Panc1 (cell line): Measurements from ENCODE around the gene SNRK. TPM values are rescaled to one million over a fixed set of nuclear protein-coding genes. Genes with fewer than 3 reads are reported as not detected.

ENCODE experiments used
- ATAC-seq: fragments of 200-7000 bp; cut with Tn5 transposase; 2 replicates; pipeline ENCODE4 v1.9.1; 2020; ENCODE audit warnings: mild to moderate bottlenecking, moderate library complexity
- Bru-seq: library from RNA; stranded (reverse); fragments of 400-500 nt; gene quantifications from one replicate; lab custom pipeline; 2021; lab: Mats Ljungman, UMichigan
- BruChase-seq, 2 experiments: library from RNA; stranded (reverse); fragments of 400-500 nt; gene quantifications; one replicate each; lab custom pipeline; 2021; lab: Mats Ljungman, UMichigan
- BruUV-seq: library from RNA; stranded (reverse); fragments of 400-500 nt; replicated peaks from 2 replicates; lab custom pipeline; 2021; lab: Mats Ljungman, UMichigan
- CTCF ChIA-PET: fragments of 300-600 bp; sonication (Branson Sonifier 250); formaldehyde crosslinking; loops from one replicate; lab custom pipeline; 2022; ENCODE audit warnings: antibody characterized with exemption; lab: Charles Lee
- POLR2A ChIA-PET: fragments of 300-600 bp; sonication (Branson Sonifier 250); formaldehyde crosslinking; loops from one replicate; lab custom pipeline; 2022; ENCODE audit warnings: antibody characterized with exemption; lab: Charles Lee
- DNase-seq: peaks from one replicate; pipeline ENCODE4 v3.0.0-alpha.2; 2010; ENCODE audit warnings: low read depth, low spot score
- H3K27ac ChIP-seq: 2 replicates; pipeline ENCODE4 v1.5.1; 2011; ENCODE audit warnings: mild to moderate bottlenecking, low read length, inconsistent platforms
- H3K27me3 ChIP-seq: fragments of 200-500 bp; sonication (Bioruptor generic); 2 replicates; pipeline ENCODE4 v1.6.0; 2014; ENCODE audit warnings: low read length, inconsistent platforms; ENCODE audit not compliant: control insufficient read depth, insufficient read depth
- H3K36me3 ChIP-seq: fragments of 200-500 bp; sonication (Bioruptor generic); 2 replicates; pipeline ENCODE4 v1.5.1; 2014; ENCODE audit warnings: inconsistent platforms, mild to moderate bottlenecking, low read length, moderate library complexity; ENCODE audit not compliant: control insufficient read depth, insufficient read depth
- H3K4me1 ChIP-seq: 2 replicates; pipeline ENCODE4 v1.5.1; 2011; ENCODE audit warnings: inconsistent platforms, mild to moderate bottlenecking, low read length, moderate library complexity; ENCODE audit not compliant: control insufficient read depth, insufficient read depth
- H3K4me3 ChIP-seq, 2 experiments: 2 replicates each; pipeline ENCODE4 v1.5.1; 2011 to 2012; ENCODE audit warnings: low read depth in 2 of 2, low read length in 2 of 2, mild to moderate bottlenecking in 2 of 2, inconsistent platforms in 1 of 2, moderate library complexity in 1 of 2
- H3K9me3 ChIP-seq: fragments of 200-500 bp; sonication (Bioruptor generic); 2 replicates; pipeline ENCODE4 v1.5.1; 2014; ENCODE audit warnings: low read depth, mild to moderate bottlenecking, inconsistent platforms, low read length, moderate library complexity; ENCODE audit not compliant: control insufficient read depth, insufficient read depth
- POLR2AphosphoS5 ChIP-seq: IDR thresholded peaks from 2 replicates; pipeline ENCODE4 v1.6.1; 2012; ENCODE audit warnings: mild to moderate bottlenecking, low read depth, low read length, moderate library complexity
- SIN3A ChIP-seq: IDR thresholded peaks from 2 replicates; pipeline ENCODE4 v1.6.1; 2012; ENCODE audit warnings: low read depth, mild to moderate bottlenecking, low read length, moderate library complexity, borderline replicate concordance; ENCODE audit not compliant: insufficient read depth
- TCF7L2 ChIP-seq: IDR thresholded peaks from 2 replicates; pipeline ENCODE4 v1.6.1; 2011; ENCODE audit warnings: mild to moderate bottlenecking, low read depth, low read length, inconsistent platforms
- in situ Hi-C: cut with HindIII; loops from 2 replicates; pipeline ENCODE4 v1.10.0; 2016; ENCODE audit warnings: low sequenced_read_pairs, low pct_unique_long_range_greater_than_20kb
- intact Hi-C: fragments of 100-400 bp; cut with micrococcal nuclease; formaldehyde crosslinking; loops from one replicate; pipeline ENCODE4 v1.10.0; 2022; ENCODE audit not compliant: unreplicated experiment
- long read RNA-seq: library from polyadenylated mRNA; unstranded; transcript quantifications from one replicate; pipeline ENCODE4 v2.0.0, GENCODE V29; 2021; ENCODE audit not compliant: unreplicated experiment
- polyA plus RNA-seq: library from polyadenylated mRNA; unstranded; fragments of >200 nt; gene quantifications from one replicate; pipeline ENCODE4 v1.2.1, GENCODE V29; 2012; ENCODE audit warnings: missing spikeins; ENCODE audit not compliant: insufficient read length
- total RNA-seq: library from RNA; stranded (reverse); gene quantifications from one replicate; pipeline ENCODE4 v1.2.1, GENCODE V29; 2021; ENCODE audit not compliant: unreplicated experiment
- TF ChIP-seq, protein P1 (sequence below), 2 experiments: IDR thresholded peaks; 2 replicates each; pipeline ENCODE4 v1.6.1; 2011 to 2012; ENCODE audit warnings: low read depth in 2 of 2, control low read depth in 1 of 2, low read length in 1 of 2, mild to moderate bottlenecking in 1 of 2, moderate library complexity in 1 of 2; ENCODE audit not compliant: insufficient read depth in 1 of 2
- TF ChIP-seq, protein P2 (sequence below): fragments of 450-650 bp; IDR thresholded peaks from 2 replicates; pipeline ENCODE4 v1.5.1; 2017; ENCODE audit warnings: mild to moderate bottlenecking

The SNRK gene, protein sequence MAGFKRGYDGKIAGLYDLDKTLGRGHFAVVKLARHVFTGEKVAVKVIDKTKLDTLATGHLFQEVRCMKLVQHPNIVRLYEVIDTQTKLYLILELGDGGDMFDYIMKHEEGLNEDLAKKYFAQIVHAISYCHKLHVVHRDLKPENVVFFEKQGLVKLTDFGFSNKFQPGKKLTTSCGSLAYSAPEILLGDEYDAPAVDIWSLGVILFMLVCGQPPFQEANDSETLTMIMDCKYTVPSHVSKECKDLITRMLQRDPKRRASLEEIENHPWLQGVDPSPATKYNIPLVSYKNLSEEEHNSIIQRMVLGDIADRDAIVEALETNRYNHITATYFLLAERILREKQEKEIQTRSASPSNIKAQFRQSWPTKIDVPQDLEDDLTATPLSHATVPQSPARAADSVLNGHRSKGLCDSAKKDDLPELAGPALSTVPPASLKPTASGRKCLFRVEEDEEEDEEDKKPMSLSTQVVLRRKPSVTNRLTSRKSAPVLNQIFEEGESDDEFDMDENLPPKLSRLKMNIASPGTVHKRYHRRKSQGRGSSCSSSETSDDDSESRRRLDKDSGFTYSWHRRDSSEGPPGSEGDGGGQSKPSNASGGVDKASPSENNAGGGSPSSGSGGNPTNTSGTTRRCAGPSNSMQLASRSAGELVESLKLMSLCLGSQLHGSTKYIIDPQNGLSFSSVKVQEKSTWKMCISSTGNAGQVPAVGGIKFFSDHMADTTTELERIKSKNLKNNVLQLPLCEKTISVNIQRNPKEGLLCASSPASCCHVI
- total RNA-seq = 11.0 TPM
- 6.5 TPM for polyA plus RNA-seq
- percentile 80 among the genes with signal in this experiment for Bru-seq, nascent RNA
- BruChase-seq, experiment 1, labeled RNA remaining after a 2-hour chase = percentile 71 among the genes with signal in this experiment
- BruChase-seq, experiment 2, labeled RNA remaining after a 6-hour chase = percentile 53 among the genes with signal in this experiment
- long read RNA-seq, full-length matches to known transcripts = 8 of 11 reads
- long read RNA-seq, partial matches to known transcripts = 2 of 11 reads
- long read RNA-seq, other reads (novel, unspliced or antisense) = 1 of 11 reads

DNA sequence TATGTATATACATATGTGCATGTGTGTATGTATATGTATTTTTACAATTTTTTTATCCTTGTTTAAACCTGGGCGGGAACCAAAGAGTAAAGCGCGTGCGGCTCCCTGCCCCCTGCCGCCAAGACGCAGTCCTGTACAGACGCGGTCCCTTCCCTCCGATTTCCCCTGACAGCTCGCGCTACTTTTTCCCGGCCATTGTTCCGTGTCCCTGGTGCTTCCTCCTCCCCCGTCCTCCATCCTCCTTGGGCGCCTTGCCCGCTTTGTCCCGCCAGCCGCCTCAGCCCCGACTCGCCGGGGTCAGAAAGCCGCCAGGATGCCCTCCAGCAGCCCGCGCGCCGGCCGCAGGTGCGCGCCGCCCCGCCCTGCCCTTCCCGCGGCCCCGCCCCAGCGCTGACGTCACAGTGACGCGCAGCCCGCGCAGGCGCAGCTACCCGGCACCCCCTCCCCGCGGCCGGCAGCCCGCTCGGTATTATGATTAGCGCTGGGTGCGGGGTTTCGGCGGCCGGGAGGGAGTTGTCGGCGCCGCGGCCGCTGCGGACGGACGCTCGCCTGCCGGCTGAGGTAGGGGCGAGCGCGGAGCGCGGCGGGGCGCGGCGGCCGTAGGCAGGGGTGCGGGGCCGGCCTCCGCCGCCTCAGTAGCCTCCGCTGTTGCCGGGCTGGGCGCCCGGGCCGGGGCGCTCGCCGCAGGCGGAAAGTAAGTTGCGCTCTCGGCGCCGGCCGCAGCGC, at the start of gene SNRK:
SNRK (plus strand) TSS at position 426 of the 726 bp plus-strand sequence. CDS start 16,664 bp downstream, outside the sequence.
- in situ Hi-C loops = no loop called here
- ChIA-PET CTCF (interaction anchor here (0.5 kb wide), 1 partner anchor 49 kb away, joined by 3 read pairs; no protein-coding TSS in a partner anchor), POLR2A (interaction anchor here (0.6 kb wide), 1 partner anchor 226 kb away, joined by 4 read pairs; no protein-coding TSS in a partner anchor)
- ATAC-seq = peak; percentile 97
- TF ChIP-seq POLR2AphosphoS5 (no peak; the same call in none of the 2 replicates), TCF7L2 (no peak), SIN3A (no peak)
- TF ChIP-seq, protein P1, sequence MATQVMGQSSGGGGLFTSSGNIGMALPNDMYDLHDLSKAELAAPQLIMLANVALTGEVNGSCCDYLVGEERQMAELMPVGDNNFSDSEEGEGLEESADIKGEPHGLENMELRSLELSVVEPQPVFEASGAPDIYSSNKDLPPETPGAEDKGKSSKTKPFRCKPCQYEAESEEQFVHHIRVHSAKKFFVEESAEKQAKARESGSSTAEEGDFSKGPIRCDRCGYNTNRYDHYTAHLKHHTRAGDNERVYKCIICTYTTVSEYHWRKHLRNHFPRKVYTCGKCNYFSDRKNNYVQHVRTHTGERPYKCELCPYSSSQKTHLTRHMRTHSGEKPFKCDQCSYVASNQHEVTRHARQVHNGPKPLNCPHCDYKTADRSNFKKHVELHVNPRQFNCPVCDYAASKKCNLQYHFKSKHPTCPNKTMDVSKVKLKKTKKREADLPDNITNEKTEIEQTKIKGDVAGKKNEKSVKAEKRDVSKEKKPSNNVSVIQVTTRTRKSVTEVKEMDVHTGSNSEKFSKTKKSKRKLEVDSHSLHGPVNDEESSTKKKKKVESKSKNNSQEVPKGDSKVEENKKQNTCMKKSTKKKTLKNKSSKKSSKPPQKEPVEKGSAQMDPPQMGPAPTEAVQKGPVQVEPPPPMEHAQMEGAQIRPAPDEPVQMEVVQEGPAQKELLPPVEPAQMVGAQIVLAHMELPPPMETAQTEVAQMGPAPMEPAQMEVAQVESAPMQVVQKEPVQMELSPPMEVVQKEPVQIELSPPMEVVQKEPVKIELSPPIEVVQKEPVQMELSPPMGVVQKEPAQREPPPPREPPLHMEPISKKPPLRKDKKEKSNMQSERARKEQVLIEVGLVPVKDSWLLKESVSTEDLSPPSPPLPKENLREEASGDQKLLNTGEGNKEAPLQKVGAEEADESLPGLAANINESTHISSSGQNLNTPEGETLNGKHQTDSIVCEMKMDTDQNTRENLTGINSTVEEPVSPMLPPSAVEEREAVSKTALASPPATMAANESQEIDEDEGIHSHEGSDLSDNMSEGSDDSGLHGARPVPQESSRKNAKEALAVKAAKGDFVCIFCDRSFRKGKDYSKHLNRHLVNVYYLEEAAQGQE (IDR thresholded peaks at IDR 0.05; ENCODE audit: insufficient read depth in 1 of 2, low read depth in 2 of 2, low read length in 1 of 2) = no peak
- TF ChIP-seq, protein P2, sequence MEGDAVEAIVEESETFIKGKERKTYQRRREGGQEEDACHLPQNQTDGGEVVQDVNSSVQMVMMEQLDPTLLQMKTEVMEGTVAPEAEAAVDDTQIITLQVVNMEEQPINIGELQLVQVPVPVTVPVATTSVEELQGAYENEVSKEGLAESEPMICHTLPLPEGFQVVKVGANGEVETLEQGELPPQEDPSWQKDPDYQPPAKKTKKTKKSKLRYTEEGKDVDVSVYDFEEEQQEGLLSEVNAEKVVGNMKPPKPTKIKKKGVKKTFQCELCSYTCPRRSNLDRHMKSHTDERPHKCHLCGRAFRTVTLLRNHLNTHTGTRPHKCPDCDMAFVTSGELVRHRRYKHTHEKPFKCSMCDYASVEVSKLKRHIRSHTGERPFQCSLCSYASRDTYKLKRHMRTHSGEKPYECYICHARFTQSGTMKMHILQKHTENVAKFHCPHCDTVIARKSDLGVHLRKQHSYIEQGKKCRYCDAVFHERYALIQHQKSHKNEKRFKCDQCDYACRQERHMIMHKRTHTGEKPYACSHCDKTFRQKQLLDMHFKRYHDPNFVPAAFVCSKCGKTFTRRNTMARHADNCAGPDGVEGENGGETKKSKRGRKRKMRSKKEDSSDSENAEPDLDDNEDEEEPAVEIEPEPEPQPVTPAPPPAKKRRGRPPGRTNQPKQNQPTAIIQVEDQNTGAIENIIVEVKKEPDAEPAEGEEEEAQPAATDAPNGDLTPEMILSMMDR = no peak; the same call in 1 of the 2 replicates
- DNase-seq = peak; percentile 4
- Histone ChIP-seq H3K9me3 (no peaks in the 10 kb centered on the region), H3K27ac (peak within 1 kb of the TSS; percentile 79), H3K4me3 (peak within 1 kb of the TSS; percentile 66 to 87), H3K36me3 (no peaks in the 10 kb centered on the region), H3K4me1 (peaks cover 13% of the 10 kb centered on the region), H3K27me3 (peaks cover 3% of the 10 kb centered on the region; the same call in 1 of the 2 replicates)
- intact Hi-C loops = no loop called here
- no TSS peak for BruUV-seq

DNA sequence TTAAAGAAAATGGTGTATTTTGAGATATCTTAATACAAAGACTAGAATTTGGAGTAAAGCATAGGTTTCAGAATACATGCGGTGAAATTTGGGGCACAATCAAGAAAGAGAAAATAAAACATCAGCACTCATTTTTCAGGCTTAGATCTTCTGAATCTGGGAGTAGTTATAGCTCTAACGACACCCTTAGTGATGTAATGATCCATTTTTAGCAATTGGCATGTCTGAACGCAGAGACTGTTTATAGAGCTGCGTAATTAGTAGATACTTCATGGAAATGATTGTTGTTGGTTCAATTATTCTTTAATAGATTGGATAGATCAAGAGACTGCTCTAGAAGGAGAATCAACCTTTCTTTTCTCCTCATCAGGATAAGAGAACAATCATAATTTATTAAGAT, 47.5 kb upstream of the SNRK start:
- in situ Hi-C loops (no loop called here), intact Hi-C loops (no loop called here)
- Histone ChIP-seq H3K36me3 (no peaks in the 10 kb centered on the region), H3K4me3 (no peak overlapping the region), H3K9me3 (no peaks in the 10 kb centered on the region), H3K27ac (no peak overlapping the region), H3K4me1 (no peaks in the 10 kb centered on the region), H3K27me3 (no peaks in the 10 kb centered on the region)
- ChIA-PET POLR2A (no interaction called here), CTCF (no interaction called here)
- no peak for DNase-seq
- TF ChIP-seq SIN3A = no peak
- no peak for TF ChIP-seq TCF7L2
- TF ChIP-seq, protein P1 (IDR thresholded peaks at IDR 0.05; ENCODE audit: insufficient read depth in 1 of 2, low read depth in 2 of 2, low read length in 1 of 2) = no peak
- TF ChIP-seq, protein P2 = no peak
- no peak for TF ChIP-seq POLR2AphosphoS5
- ATAC-seq = no peak
- no TSS peak for BruUV-seq
